Measurements from ENCODE around the gene HSPB6.

HSPB6 gene

GRCh38 chr19:35713904-35714495, 42.8 kb downstream of the HSPB6 start:
- Histone ChIP-seq H3K36me3 (ENCODE audit: insufficient read depth, low read length) (peaks cover 1% of the 10 kb centered on the region; the same call in 1 of the 2 replicates), H3K4me1 (ENCODE audit: insufficient read depth, low read length) (peaks cover 22% of the 10 kb centered on the region), H3K4me2 (ENCODE audit: insufficient read depth, low read length) (no peak overlapping the region), H3K9ac (ENCODE audit: low read depth, low read length) (no peak overlapping the region), H3K9me3 (ENCODE audit: insufficient read depth, low read length, severe bottlenecking) (no peaks in the 10 kb centered on the region), H3K27ac (ENCODE audit: low read length) (no peak overlapping the region), H2AFZ (ENCODE audit: low read depth, low read length) (no peak overlapping the region), H4K20me1 (ENCODE audit: insufficient read depth, low read length) (peaks cover 7% of the 10 kb centered on the region), H3K4me3 (ENCODE audit: low read depth in 1 of 2, low read length in 2 of 2) (no peak overlapping the region), H3K79me2 (ENCODE audit: insufficient read depth, low read length) (peaks cover 24% of the 10 kb centered on the region), H3K27me3 (ENCODE audit: insufficient read depth, low read length, poor library complexity) (no peaks in the 10 kb centered on the region)
- TF ChIP-seq, protein P1, sequence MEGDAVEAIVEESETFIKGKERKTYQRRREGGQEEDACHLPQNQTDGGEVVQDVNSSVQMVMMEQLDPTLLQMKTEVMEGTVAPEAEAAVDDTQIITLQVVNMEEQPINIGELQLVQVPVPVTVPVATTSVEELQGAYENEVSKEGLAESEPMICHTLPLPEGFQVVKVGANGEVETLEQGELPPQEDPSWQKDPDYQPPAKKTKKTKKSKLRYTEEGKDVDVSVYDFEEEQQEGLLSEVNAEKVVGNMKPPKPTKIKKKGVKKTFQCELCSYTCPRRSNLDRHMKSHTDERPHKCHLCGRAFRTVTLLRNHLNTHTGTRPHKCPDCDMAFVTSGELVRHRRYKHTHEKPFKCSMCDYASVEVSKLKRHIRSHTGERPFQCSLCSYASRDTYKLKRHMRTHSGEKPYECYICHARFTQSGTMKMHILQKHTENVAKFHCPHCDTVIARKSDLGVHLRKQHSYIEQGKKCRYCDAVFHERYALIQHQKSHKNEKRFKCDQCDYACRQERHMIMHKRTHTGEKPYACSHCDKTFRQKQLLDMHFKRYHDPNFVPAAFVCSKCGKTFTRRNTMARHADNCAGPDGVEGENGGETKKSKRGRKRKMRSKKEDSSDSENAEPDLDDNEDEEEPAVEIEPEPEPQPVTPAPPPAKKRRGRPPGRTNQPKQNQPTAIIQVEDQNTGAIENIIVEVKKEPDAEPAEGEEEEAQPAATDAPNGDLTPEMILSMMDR (IDR thresholded peaks at IDR 0.05; ENCODE audit: borderline replicate concordance, extremely low read depth, low read length, poor library complexity, severe bottlenecking): no peak
- no peak for TF ChIP-seq EZH2 (IDR thresholded peaks at IDR 0.05; ENCODE audit: borderline replicate concordance, low read depth, low read length, severe bottlenecking)
- DNase-seq (no peak), ATAC-seq (ENCODE audit: insufficient read depth, low read depth) (no peak)

DNA sequence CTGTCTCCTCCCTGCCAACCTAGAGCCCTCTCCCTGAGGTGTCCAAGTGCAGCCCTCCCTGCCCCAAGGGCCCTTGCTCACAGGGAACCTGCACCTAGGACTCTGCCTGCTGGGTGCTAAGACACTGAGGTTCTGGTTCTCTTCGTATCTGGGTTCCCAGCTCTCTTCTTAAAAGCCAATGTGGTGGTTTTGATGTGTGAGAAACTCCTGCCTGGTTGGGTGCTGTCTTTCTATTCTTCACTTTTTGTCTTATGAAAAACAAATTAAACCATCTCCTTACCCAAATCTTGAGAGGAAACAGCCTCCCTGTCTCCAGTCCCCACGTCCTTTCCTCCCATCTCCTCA, 43.4 kb downstream of the HSPB6 start:
- no peak overlapping the region for H3K9ac ChIP-seq (ENCODE audit: low read depth, low read length)
- peaks cover 17% of the 10 kb centered on the region for H3K4me1 ChIP-seq (ENCODE audit: insufficient read depth, low read length)
- peaks cover 19% of the 10 kb centered on the region for H3K79me2 ChIP-seq (ENCODE audit: insufficient read depth, low read length)
- no peak overlapping the region for H2AFZ ChIP-seq (ENCODE audit: low read depth, low read length)
- H4K20me1 ChIP-seq (ENCODE audit: insufficient read depth, low read length): peaks cover 1% of the 10 kb centered on the region
- no peaks in the 10 kb centered on the region; the same call in 1 of the 2 replicates for H3K36me3 ChIP-seq (ENCODE audit: insufficient read depth, low read length)
- H3K27me3 ChIP-seq (ENCODE audit: insufficient read depth, low read length, poor library complexity): peaks cover under 1% of the 10 kb centered on the region
- ATAC-seq (ENCODE audit: insufficient read depth, low read depth) (no peak), DNase-seq (no peak)
- H3K27ac ChIP-seq (ENCODE audit: low read length): no peak overlapping the region
- H3K4me2 ChIP-seq (ENCODE audit: insufficient read depth, low read length): no peak overlapping the region
- H3K9me3 ChIP-seq (ENCODE audit: insufficient read depth, low read length, severe bottlenecking): no peaks in the 10 kb centered on the region
- no peak overlapping the region for H3K4me3 ChIP-seq (ENCODE audit: low read depth in 1 of 2, low read length in 2 of 2)
- no peak for TF ChIP-seq EZH2 (IDR thresholded peaks at IDR 0.05; ENCODE audit: borderline replicate concordance, low read depth, low read length, severe bottlenecking)
- TF ChIP-seq, protein P1 (IDR thresholded peaks at IDR 0.05; ENCODE audit: borderline replicate concordance, extremely low read depth, low read length, poor library complexity, severe bottlenecking): no peak

- peaks cover 13% of the 10 kb centered on the region for H3K79me2 ChIP-seq (ENCODE audit: insufficient read depth, low read length)
- DNase-seq (no peak), ATAC-seq (ENCODE audit: insufficient read depth, low read depth) (no peak)
- H3K4me1 ChIP-seq (ENCODE audit: insufficient read depth, low read length): peaks cover 16% of the 10 kb centered on the region
- no peaks in the 10 kb centered on the region; the same call in 1 of the 2 replicates for H3K36me3 ChIP-seq (ENCODE audit: insufficient read depth, low read length)
- TF ChIP-seq, protein P1 (IDR thresholded peaks at IDR 0.05; ENCODE audit: borderline replicate concordance, extremely low read depth, low read length, poor library complexity, severe bottlenecking): no peak
- no peak for TF ChIP-seq EZH2 (IDR thresholded peaks at IDR 0.05; ENCODE audit: borderline replicate concordance, low read depth, low read length, severe bottlenecking)
- H2AFZ ChIP-seq (ENCODE audit: low read depth, low read length): no peak overlapping the region
- no peak overlapping the region for H3K4me2 ChIP-seq (ENCODE audit: insufficient read depth, low read length)
- no peak overlapping the region for H3K9ac ChIP-seq (ENCODE audit: low read depth, low read length)
- no peak overlapping the region for H3K4me3 ChIP-seq (ENCODE audit: low read depth in 1 of 2, low read length in 2 of 2)
- H3K27ac ChIP-seq (ENCODE audit: low read length): no peak overlapping the region
- peaks cover 6% of the 10 kb centered on the region for H3K27me3 ChIP-seq (ENCODE audit: insufficient read depth, low read length, poor library complexity)
- H3K9me3 ChIP-seq (ENCODE audit: insufficient read depth, low read length, severe bottlenecking): no peaks in the 10 kb centered on the region
- no peaks in the 10 kb centered on the region; the same call in 1 of the 2 replicates for H4K20me1 ChIP-seq (ENCODE audit: insufficient read depth, low read length)
These were observed 44.0 kb downstream of the HSPB6 start for GRCh38 chr19:35712567-35713505.

Measured in DND-41 (cell line).